Astrocyte (in vitro differentiated cells and primary cell): Measurements from ENCODE around the gene EEF1AKMT3.

Source experiments
- EZH2 ChIP-seq: IDR thresholded peaks from 2 replicates; pipeline ENCODE4 v1.6.1; 2012; ENCODE audit warnings: mild to moderate bottlenecking, low read length, inconsistent platforms; ENCODE audit not compliant: insufficient read depth
- TF ChIP-seq, protein P1 (sequence below): IDR thresholded peaks from 2 replicates; pipeline ENCODE4 v1.5.1; 2011; ENCODE audit warnings: low read depth, mild to moderate bottlenecking, inconsistent platforms, low read length, moderate library complexity; ENCODE audit not compliant: insufficient read depth

DNA sequence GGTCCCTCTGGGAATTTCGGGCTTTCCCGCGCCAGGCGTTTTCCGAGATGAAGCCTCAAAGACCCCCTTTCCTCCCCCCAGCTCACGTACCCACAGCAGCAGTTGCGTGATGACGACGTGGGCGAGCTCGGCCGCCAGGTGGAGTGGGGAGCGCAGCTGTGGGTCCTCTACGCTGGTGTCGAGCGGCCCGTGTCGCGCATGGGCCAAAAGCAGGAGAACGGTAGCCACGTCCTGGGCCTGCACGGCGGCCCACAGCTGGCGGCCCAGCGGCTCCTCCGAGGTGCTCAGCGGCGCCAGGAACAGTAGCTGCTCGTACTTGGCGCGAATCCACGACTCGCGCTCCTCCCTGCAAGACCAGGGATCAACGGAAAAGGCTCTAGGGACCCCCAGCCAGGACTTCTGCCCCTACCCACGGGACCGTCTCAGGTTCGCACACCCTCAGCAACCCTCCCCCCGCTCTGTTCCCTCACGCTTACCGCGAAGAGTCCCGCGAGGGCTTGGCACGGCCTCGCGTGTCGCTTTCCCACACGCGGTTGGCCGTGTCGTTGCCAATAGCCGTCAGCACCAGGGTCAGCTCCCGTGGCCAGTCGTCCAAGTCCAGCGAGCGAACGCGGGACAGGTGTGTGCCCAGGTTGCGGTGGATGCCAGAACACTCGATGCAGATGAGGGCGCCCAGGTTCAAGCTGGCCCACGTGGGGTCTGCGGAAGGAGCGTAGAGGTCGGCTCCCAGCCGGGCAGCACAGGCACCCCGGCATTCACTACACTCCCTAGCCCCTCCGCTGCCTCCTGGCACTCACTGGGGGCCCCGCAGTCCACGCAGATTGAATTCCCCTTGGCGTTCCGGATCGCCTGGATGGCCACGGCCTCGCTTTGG is 45.3 kb upstream of the EEF1AKMT3 start:
- TF ChIP-seq, protein P1, sequence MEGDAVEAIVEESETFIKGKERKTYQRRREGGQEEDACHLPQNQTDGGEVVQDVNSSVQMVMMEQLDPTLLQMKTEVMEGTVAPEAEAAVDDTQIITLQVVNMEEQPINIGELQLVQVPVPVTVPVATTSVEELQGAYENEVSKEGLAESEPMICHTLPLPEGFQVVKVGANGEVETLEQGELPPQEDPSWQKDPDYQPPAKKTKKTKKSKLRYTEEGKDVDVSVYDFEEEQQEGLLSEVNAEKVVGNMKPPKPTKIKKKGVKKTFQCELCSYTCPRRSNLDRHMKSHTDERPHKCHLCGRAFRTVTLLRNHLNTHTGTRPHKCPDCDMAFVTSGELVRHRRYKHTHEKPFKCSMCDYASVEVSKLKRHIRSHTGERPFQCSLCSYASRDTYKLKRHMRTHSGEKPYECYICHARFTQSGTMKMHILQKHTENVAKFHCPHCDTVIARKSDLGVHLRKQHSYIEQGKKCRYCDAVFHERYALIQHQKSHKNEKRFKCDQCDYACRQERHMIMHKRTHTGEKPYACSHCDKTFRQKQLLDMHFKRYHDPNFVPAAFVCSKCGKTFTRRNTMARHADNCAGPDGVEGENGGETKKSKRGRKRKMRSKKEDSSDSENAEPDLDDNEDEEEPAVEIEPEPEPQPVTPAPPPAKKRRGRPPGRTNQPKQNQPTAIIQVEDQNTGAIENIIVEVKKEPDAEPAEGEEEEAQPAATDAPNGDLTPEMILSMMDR, result no peak
- TF ChIP-seq EZH2, result peak; percentile 35
